Panc1 (cell line): ENCODE data around the gene DHRS12.

Experiments used
- POLR2AphosphoS5 ChIP-seq: IDR thresholded peaks from 2 replicates; pipeline ENCODE4 v1.6.1; 2012; ENCODE audit warnings: mild to moderate bottlenecking, low read depth, low read length, moderate library complexity
- SIN3A ChIP-seq: IDR thresholded peaks from 2 replicates; pipeline ENCODE4 v1.6.1; 2012; ENCODE audit warnings: low read depth, mild to moderate bottlenecking, low read length, moderate library complexity, borderline replicate concordance; ENCODE audit not compliant: insufficient read depth
- TF ChIP-seq, protein P1 (sequence below): fragments of 450-650 bp; IDR thresholded peaks from 2 replicates; pipeline ENCODE4 v1.5.1; 2017; ENCODE audit warnings: mild to moderate bottlenecking
- TF ChIP-seq, protein P2 (sequence below), 2 experiments: IDR thresholded peaks; 2 replicates each; pipeline ENCODE4 v1.6.1; 2011 to 2012; ENCODE audit warnings: low read depth in 2 of 2, control low read depth in 1 of 2, low read length in 1 of 2, mild to moderate bottlenecking in 1 of 2, moderate library complexity in 1 of 2; ENCODE audit not compliant: insufficient read depth in 1 of 2

- TF ChIP-seq, protein P1, sequence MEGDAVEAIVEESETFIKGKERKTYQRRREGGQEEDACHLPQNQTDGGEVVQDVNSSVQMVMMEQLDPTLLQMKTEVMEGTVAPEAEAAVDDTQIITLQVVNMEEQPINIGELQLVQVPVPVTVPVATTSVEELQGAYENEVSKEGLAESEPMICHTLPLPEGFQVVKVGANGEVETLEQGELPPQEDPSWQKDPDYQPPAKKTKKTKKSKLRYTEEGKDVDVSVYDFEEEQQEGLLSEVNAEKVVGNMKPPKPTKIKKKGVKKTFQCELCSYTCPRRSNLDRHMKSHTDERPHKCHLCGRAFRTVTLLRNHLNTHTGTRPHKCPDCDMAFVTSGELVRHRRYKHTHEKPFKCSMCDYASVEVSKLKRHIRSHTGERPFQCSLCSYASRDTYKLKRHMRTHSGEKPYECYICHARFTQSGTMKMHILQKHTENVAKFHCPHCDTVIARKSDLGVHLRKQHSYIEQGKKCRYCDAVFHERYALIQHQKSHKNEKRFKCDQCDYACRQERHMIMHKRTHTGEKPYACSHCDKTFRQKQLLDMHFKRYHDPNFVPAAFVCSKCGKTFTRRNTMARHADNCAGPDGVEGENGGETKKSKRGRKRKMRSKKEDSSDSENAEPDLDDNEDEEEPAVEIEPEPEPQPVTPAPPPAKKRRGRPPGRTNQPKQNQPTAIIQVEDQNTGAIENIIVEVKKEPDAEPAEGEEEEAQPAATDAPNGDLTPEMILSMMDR: no peak
- TF ChIP-seq SIN3A (no peak), POLR2AphosphoS5 (no peak)
- TF ChIP-seq, protein P2, sequence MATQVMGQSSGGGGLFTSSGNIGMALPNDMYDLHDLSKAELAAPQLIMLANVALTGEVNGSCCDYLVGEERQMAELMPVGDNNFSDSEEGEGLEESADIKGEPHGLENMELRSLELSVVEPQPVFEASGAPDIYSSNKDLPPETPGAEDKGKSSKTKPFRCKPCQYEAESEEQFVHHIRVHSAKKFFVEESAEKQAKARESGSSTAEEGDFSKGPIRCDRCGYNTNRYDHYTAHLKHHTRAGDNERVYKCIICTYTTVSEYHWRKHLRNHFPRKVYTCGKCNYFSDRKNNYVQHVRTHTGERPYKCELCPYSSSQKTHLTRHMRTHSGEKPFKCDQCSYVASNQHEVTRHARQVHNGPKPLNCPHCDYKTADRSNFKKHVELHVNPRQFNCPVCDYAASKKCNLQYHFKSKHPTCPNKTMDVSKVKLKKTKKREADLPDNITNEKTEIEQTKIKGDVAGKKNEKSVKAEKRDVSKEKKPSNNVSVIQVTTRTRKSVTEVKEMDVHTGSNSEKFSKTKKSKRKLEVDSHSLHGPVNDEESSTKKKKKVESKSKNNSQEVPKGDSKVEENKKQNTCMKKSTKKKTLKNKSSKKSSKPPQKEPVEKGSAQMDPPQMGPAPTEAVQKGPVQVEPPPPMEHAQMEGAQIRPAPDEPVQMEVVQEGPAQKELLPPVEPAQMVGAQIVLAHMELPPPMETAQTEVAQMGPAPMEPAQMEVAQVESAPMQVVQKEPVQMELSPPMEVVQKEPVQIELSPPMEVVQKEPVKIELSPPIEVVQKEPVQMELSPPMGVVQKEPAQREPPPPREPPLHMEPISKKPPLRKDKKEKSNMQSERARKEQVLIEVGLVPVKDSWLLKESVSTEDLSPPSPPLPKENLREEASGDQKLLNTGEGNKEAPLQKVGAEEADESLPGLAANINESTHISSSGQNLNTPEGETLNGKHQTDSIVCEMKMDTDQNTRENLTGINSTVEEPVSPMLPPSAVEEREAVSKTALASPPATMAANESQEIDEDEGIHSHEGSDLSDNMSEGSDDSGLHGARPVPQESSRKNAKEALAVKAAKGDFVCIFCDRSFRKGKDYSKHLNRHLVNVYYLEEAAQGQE (IDR thresholded peaks at IDR 0.05; ENCODE audit: insufficient read depth in 1 of 2, low read depth in 2 of 2, low read length in 1 of 2): no peak
Observed at GRCh38 chr13:51785712-51786424, 18.1 kb downstream of the DHRS12 start.
